Cardiac muscle cell (in vitro differentiated cells and primary cell): Measurements from ENCODE around the gene TK2. TPM values are rescaled to one million over a fixed set of nuclear protein-coding genes. Genes with fewer than 3 reads are reported as not detected.

Experiments
- DNase-seq, 2 donors: peaks; one replicate each; pipeline versions ENCODE4 v3.0.0 to v3.0.0-alpha.2; 2010 to 2017; ENCODE audit warnings: low read depth in 1 of 2, low spot score in 1 of 2
- H3K27ac ChIP-seq: fragments of 200-600 bp; sonication (generic); 2 replicates; pipeline ENCODE4 v1.5.1; 2016
- H3K27me3 ChIP-seq: fragments of 200-600 bp; sonication (generic); 2 replicates; pipeline ENCODE4 v1.6.0; 2016; ENCODE audit warnings: control low read depth
- H3K36me3 ChIP-seq: fragments of 200-600 bp; sonication (generic); 2 replicates; pipeline ENCODE4 v1.5.1; 2016; ENCODE audit warnings: control low read depth
- H3K4me1 ChIP-seq: fragments of 200-600 bp; sonication (generic); 2 replicates; pipeline ENCODE4 v1.8.1; 2017; ENCODE audit warnings: low read depth, mild to moderate bottlenecking, mixed run types
- H3K4me3 ChIP-seq: fragments of 200-600 bp; sonication (generic); 2 replicates; pipeline ENCODE4 v1.5.1; 2016; ENCODE audit warnings: mild to moderate bottlenecking
- H3K9me3 ChIP-seq: fragments of 200-600 bp; sonication (generic); 2 replicates; pipeline ENCODE4 v1.5.1; 2017; ENCODE audit warnings: low read depth, mild to moderate bottlenecking, control low read depth
- polyA plus RNA-seq: library from polyadenylated mRNA; unstranded; fragments of >200 nt; fragmentation: Nextera tagmentation; extraction: Ambion mirVana; gene quantifications from 2 replicates; pipeline ENCODE4 v1.2.1, GENCODE V29; 2016
- total RNA-seq: library from RNA; depleted of rRNA; stranded (reverse); fragments of >200 nt; gene quantifications from 2 replicates; pipeline ENCODE4 v1.2.3, GENCODE V29; 2016
- TF ChIP-seq, protein P1 (sequence below): IDR thresholded peaks from 2 replicates; pipeline ENCODE4 v1.5.1; 2012; ENCODE audit warnings: low read depth, mild to moderate bottlenecking, low read length

Gene TK2
- total and polyA plus RNA-seq, 2 experiments from 2014 or later = 19.8 to 20.9 TPM

DNA sequence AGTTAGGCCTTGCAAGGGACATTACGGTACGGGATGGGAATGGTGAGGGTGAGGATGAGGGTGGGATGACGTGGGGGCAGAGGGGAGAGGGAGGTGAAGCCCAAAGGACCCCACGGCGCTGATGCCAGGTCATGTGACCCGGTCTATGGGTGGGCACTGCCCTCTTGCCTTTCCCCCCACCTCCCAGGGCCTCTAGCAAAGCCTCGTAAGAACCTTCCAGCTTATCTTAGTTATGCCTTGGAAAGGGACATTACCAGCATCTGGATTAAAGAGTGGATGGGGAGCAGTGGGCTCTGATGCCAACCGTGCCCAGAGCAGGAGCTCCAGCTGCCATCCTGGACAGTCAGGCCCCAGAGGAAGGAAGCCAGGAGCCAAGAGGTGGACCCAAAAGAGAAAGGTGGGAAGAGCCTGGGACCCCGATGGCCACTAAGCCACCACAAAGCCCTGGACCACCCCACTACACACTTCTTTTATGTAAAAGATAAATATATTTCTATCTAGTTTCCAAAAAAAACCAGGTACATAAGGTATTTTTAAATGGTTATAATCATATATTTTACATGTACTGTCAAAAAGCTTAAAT lies 40.9 kb downstream of the TK2 start:
- Histone ChIP-seq H3K9me3 (no peaks in the 10 kb centered on the region), H3K4me3 (no peak overlapping the region), H3K27ac (no peak overlapping the region), H3K27me3 (no peaks in the 10 kb centered on the region), H3K4me1 (no peaks in the 10 kb centered on the region), H3K36me3 (no peaks in the 10 kb centered on the region)
- no peak for DNase-seq
- TF ChIP-seq, protein P1, sequence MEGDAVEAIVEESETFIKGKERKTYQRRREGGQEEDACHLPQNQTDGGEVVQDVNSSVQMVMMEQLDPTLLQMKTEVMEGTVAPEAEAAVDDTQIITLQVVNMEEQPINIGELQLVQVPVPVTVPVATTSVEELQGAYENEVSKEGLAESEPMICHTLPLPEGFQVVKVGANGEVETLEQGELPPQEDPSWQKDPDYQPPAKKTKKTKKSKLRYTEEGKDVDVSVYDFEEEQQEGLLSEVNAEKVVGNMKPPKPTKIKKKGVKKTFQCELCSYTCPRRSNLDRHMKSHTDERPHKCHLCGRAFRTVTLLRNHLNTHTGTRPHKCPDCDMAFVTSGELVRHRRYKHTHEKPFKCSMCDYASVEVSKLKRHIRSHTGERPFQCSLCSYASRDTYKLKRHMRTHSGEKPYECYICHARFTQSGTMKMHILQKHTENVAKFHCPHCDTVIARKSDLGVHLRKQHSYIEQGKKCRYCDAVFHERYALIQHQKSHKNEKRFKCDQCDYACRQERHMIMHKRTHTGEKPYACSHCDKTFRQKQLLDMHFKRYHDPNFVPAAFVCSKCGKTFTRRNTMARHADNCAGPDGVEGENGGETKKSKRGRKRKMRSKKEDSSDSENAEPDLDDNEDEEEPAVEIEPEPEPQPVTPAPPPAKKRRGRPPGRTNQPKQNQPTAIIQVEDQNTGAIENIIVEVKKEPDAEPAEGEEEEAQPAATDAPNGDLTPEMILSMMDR = no peak

DNA sequence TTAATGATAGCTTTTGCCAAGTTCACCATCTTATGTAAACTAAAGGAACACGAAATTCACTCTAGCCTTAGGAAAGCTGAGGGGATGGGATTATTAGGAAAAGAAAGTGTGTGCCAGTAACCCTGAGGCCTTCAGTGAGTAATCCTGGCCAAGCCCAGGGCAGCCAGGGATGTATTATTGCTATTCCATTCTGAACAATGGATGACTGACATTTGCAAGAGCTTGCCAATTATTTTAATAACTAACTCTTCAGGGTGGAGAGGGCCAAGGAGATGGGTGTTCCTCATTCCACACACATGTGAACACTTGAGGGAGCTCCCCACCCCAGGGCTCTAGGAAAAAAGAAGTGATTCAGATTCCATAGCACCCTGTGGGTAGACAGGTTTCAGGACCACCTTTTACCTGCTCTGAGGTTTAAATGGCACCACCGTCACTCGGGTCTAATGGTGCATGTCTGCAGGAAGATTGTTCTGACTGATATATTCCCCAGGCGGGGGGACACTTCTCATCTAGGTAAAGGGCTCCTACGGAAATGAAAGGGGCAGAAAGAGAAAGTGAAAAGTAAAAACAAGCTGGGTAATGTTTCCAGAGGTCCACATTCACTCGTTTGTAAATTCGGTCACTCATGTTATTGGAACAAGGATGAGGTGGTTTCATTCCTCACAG lies 41.5 kb downstream of the TK2 start:
- Histone ChIP-seq H3K9me3 (no peaks in the 10 kb centered on the region), H3K27ac (no peak overlapping the region), H3K4me3 (no peak overlapping the region), H3K36me3 (no peaks in the 10 kb centered on the region), H3K27me3 (no peaks in the 10 kb centered on the region), H3K4me1 (no peaks in the 10 kb centered on the region)
- TF ChIP-seq, protein P1 = no peak
- peak in 1 of 2 donors; percentile 34 for DNase-seq

DNA sequence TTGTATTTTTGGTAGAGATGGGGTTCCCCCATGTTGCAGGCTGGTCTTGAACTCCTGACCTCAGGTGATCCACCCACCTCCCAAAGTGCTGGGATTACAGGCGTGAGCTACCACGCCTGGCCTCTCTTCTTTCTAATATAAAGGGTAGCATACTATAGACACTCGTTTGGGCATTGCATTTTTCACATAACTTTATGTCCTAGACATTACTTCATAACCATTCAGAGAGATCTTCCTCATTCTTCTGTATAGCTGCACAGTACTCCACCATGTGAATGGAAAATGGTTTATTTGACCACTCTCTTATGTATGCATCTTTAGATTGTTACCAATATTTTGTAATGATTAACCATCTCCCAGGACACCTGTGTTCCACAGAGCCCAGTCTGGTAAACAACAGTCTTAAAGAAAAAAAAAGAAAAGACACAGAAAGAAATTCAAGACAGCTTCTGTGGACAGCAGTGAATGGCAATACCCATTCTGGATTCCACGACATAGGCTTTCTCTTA lies 42.1 kb downstream of the TK2 start:
- DNase-seq = no peak
- H3K27ac ChIP-seq = no peak overlapping the region

DNA sequence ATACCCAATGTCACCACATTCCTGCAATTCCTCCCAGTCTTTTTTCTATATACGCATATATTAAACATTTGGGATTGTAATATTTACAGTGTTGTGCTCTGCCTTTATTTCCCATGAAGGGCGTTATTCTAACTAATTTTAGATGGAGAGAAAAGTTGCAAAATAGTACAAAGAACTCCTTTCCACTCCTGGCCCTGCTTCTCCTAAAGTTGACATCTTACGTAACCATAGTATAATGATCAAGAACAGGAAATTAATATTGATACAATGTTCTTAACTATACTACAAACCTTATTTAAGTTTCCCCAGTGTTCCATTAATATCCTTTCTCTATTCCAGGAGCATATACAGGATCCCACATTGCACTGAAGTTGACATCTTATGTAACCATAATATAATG lies 46.3 kb downstream of the TK2 start:
- H3K27ac ChIP-seq = no peak overlapping the region
- H3K9me3 ChIP-seq = no peaks in the 10 kb centered on the region
- no peak for DNase-seq
- TF ChIP-seq, protein P1 = no peak
- no peaks in the 10 kb centered on the region for H3K27me3 ChIP-seq
- H3K36me3 ChIP-seq = no peaks in the 10 kb centered on the region
- no peaks in the 10 kb centered on the region for H3K4me1 ChIP-seq
- no peak overlapping the region for H3K4me3 ChIP-seq

More for the DNA sequence above, 42.1 kb downstream of the TK2 start:
- no peaks in the 10 kb centered on the region for H3K27me3 ChIP-seq
- H3K9me3 ChIP-seq = no peaks in the 10 kb centered on the region
- H3K36me3 ChIP-seq = no peaks in the 10 kb centered on the region
- H3K4me1 ChIP-seq = no peaks in the 10 kb centered on the region
- TF ChIP-seq, protein P1 = no peak
- H3K4me3 ChIP-seq = no peak overlapping the region

DNA sequence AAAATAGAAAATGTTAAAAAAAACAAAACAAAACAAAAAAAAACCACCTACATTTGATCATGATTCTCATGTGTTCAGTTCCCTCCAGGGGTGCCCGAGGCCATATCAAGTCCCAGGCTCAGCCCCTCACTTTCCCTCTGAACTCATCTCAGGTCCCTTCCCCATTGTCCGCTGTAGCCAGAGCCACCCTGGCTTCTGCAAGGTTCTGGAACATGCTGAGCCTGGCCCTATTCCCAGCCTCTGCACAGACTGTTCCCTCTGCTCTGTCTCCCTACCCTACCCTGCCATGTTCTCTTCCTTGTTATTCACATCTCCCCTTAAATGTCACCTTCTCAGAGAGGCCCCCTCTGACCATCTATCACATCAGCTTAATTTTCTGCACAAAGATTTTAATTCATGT lies 46.9 kb downstream of the TK2 start:
- no peak for DNase-seq
- no peaks in the 10 kb centered on the region for H3K27me3 ChIP-seq
- H3K9me3 ChIP-seq = no peaks in the 10 kb centered on the region
- H3K27ac ChIP-seq = no peak overlapping the region
- H3K36me3 ChIP-seq = no peaks in the 10 kb centered on the region
- no peak overlapping the region for H3K4me3 ChIP-seq
- TF ChIP-seq, protein P1 = no peak
- H3K4me1 ChIP-seq = no peaks in the 10 kb centered on the region
